SH-SY5Y (cell line): ENCODE data around the gene OR11H6.

Experiments
- GATA2 ChIP-seq: IDR thresholded peaks from 2 replicates; pipeline ENCODE4 v1.6.1; 2011; ENCODE audit warnings: mild to moderate bottlenecking, low read depth, low read length
- GATA3 ChIP-seq: IDR thresholded peaks from 2 replicates; pipeline ENCODE4 v1.6.1; 2011; ENCODE audit warnings: low read depth, mild to moderate bottlenecking, low read length, moderate library complexity

DNA sequence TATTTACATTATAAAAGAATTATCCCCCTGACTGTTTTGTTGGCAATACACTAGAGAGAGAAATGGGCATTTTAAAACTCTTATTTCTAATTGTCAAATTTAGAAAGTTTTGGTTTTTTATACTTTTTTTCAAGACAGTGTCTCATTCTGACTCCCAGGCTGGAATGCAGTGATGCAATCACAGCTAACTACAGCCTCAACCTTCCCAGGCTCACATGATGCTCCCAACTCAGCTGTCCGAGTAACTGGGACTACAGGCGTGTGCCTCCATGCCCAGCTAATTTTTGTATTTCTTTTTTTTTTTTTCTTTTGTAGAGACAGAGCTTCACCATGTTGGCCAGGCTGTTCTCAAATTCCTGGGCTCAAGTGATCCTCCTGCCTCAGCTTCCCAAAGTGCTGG is 8.3 kb upstream of the OR11H6 start:
- TF ChIP-seq GATA3 (no peak), GATA2 (no peak)
